Calu3 (cell line): Measurements from ENCODE around the gene EN2. TPM values are rescaled to one million over a fixed set of nuclear protein-coding genes. Genes with fewer than 3 reads are reported as not detected.

Source experiments
- BruUV-seq: library from RNA; stranded (reverse); fragments of 400-500 nt; replicated peaks from 2 replicates; lab custom pipeline; 2021; lab: Mats Ljungman, UMichigan
- CTCF ChIA-PET: fragments of 300-600 bp; sonication (Branson Sonifier 250); formaldehyde crosslinking; loops from one replicate; lab custom pipeline; 2022; ENCODE audit warnings: antibody characterized with exemption; lab: Charles Lee
- DNase-seq: peaks from one replicate; pipeline ENCODE4 v3.0.0; 2022
- H3K27ac Mint-ChIP-seq: one replicate; pipeline ENCODE4 v1.8.0; 2022; ENCODE audit warnings: mixed read lengths; ENCODE audit not compliant: unreplicated experiment
- H3K27me3 Mint-ChIP-seq: one replicate; pipeline ENCODE4 v1.8.0; 2022; ENCODE audit warnings: mixed read lengths; ENCODE audit not compliant: unreplicated experiment
- H3K36me3 Mint-ChIP-seq: one replicate; pipeline ENCODE4 v1.8.0; 2022; ENCODE audit warnings: mild to moderate bottlenecking, moderate library complexity, mixed read lengths; ENCODE audit not compliant: insufficient read depth, unreplicated experiment
- H3K4me1 Mint-ChIP-seq: one replicate; pipeline ENCODE4 v1.8.0; 2022; ENCODE audit warnings: mild to moderate bottlenecking, low read depth, mixed read lengths; ENCODE audit not compliant: unreplicated experiment
- H3K4me3 Mint-ChIP-seq: one replicate; pipeline ENCODE4 v1.8.0; 2022; ENCODE audit warnings: mild to moderate bottlenecking, low read depth, moderate library complexity, mixed read lengths; ENCODE audit not compliant: unreplicated experiment
- H3K9me3 Mint-ChIP-seq: one replicate; pipeline ENCODE4 v1.8.0; 2022; ENCODE audit warnings: low read depth, mixed read lengths; ENCODE audit not compliant: unreplicated experiment
- intact Hi-C: fragments of 100-400 bp; cut with micrococcal nuclease; formaldehyde crosslinking; loops from one replicate; pipeline ENCODE4 v1.10.0; 2022; ENCODE audit not compliant: unreplicated experiment
- total RNA-seq: library from RNA; stranded (reverse); gene quantifications from 2 replicates; pipeline ENCODE4 v1.2.3, GENCODE V29; 2022
- TF ChIP-seq, protein P1 (sequence below): fragments of 200-600 bp; IDR thresholded peaks from one replicate; pipeline ENCODE4 v1.8.0; 2022; ENCODE audit warnings: antibody characterized with exemption; ENCODE audit not compliant: unreplicated experiment

EN2 gene
- total RNA-seq, 1 experiment from 2014 or later: 3.2 TPM

DNA sequence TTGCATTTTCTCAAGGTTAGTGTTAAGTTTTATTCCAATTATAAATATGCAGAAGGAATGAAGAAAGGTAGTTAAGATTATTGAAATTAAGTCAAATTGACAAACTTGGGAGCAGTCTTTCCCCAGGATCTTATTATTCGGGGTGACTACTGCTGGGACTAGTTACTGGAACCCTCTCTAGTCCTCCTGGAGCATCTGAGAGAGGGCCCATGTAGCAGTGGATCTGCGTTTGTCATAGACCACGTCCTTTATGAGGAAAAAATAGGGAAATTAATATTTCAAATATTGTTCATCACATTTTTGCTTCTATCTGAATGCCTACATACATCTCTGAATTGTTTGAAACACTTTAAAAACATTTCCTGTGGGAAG lies 47.5 kb downstream of the EN2 start:
- DNase-seq: no peak
- CTCF ChIA-PET: no interaction called here
- no TSS peak for BruUV-seq
- TF ChIP-seq, protein P1, sequence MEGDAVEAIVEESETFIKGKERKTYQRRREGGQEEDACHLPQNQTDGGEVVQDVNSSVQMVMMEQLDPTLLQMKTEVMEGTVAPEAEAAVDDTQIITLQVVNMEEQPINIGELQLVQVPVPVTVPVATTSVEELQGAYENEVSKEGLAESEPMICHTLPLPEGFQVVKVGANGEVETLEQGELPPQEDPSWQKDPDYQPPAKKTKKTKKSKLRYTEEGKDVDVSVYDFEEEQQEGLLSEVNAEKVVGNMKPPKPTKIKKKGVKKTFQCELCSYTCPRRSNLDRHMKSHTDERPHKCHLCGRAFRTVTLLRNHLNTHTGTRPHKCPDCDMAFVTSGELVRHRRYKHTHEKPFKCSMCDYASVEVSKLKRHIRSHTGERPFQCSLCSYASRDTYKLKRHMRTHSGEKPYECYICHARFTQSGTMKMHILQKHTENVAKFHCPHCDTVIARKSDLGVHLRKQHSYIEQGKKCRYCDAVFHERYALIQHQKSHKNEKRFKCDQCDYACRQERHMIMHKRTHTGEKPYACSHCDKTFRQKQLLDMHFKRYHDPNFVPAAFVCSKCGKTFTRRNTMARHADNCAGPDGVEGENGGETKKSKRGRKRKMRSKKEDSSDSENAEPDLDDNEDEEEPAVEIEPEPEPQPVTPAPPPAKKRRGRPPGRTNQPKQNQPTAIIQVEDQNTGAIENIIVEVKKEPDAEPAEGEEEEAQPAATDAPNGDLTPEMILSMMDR: no peak
- Mint-ChIP-seq H3K9me3 (no peaks in the 10 kb centered on the region), H3K36me3 (no peaks in the 10 kb centered on the region), H3K4me3 (no peak overlapping the region), H3K4me1 (no peaks in the 10 kb centered on the region), H3K27ac (no peak overlapping the region), H3K27me3 (peaks cover 100% of the 10 kb centered on the region)
- intact Hi-C loops: no loop called here

DNA sequence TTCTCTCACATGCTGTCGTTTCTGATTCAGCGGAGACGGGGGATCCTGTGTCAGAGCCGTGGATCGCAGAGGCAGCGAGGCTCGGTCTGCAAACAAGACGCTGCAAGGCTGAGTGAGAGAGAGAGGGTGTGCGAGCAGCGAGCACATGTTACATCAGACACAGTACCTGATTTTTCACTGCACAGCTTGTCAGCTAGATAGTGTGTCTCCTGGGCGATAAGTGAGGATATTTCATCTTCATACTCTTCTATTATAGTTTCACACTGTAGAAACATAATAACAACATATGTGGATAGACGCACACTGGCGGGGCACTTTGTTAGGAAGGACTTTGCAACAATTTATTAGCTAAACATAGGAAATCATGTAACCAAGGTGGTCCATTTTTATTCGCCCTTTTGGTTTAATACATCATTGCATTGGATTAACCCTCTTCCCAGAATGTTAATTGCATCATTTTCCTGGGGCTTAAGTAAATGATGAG lies 49.0 kb downstream of the EN2 start:
- Mint-ChIP-seq H3K27ac (no peak overlapping the region), H3K4me3 (no peak overlapping the region), H3K4me1 (no peaks in the 10 kb centered on the region), H3K9me3 (no peaks in the 10 kb centered on the region), H3K27me3 (peaks cover 94% of the 10 kb centered on the region), H3K36me3 (no peaks in the 10 kb centered on the region)
- DNase-seq: no peak
- BruUV-seq: no TSS peak
- CTCF ChIA-PET: no interaction called here
- intact Hi-C loops: no loop called here
- TF ChIP-seq, protein P1: no peak

DNA sequence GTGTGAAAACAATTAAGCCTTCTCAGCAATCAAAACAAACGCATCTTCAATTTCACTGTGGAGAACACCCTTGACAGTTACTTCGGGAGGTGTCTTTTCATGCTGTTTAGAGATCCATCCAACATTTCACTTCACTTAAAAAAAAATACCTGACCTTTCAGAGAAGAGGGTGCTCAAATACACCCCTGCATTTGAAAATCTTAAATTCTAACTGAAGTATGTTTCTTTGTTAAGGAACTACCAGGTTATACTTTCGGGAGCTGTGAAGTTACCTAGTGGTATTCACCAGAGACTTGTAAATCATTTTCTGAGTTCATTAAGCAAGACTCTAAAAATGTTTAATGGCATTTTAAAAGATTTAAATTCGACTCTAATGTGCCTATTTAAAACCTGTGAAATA lies 49.6 kb downstream of the EN2 start:
- CTCF ChIA-PET: interaction anchor here (0.6 kb wide), 1 partner anchor 29 kb away, joined by 4 read pairs; no protein-coding TSS in a partner anchor
- Mint-ChIP-seq H3K36me3 (no peaks in the 10 kb centered on the region), H3K27ac (no peak overlapping the region), H3K4me3 (no peak overlapping the region), H3K27me3 (peaks cover 94% of the 10 kb centered on the region), H3K4me1 (no peaks in the 10 kb centered on the region), H3K9me3 (no peaks in the 10 kb centered on the region)
- no peak for DNase-seq
- no TSS peak for BruUV-seq
- TF ChIP-seq, protein P1: no peak
- intact Hi-C loops: no loop called here

DNA sequence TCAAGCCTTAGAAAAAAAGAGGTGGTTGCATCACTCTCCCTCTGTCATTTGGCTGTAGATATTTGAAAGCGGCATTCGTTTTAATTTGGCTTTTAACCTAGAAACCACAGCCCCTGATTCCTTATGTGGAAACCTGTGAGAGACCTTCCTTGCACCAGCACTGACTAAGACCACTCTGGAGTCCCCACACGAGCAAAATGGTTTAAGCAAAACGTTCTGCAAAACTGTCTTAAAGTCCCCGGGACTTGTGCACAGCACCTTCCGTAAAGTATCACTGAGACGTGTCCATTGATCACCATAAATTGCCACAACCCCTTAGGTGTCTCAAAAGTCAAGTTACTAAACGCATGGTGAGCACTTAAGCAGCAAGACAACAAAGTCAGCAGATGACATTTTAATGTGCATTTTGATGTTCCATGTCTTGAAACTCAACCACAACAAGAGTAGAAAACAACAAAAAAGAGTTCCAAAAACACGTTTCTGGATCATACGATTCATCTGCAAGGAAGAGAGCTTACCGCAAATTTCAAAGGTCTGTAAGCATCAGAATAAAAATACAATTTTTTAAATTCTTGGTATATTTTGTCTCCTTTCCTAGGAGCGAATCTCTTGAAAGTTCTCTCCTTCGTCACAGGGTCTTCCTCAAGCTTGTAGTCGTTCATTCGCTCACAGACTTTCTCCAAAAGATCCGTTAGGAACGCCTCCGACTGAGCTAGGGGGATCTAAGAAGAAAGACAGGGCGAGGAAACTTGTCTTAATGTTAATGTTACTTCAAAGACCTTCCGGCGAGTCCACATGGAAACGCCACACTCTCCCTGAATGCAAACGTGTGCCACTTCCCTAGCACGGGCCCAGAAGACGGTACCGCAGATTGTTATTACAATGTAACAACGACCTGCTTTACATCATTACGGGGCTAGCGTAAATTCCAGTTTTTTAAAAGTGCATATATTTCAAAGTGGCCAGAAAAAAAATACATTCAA lies 50.7 kb downstream of the EN2 start:
- intact Hi-C loops: no loop called here
- no peak for DNase-seq
- no TSS peak for BruUV-seq
- Mint-ChIP-seq H3K27ac (no peak overlapping the region), H3K36me3 (no peaks in the 10 kb centered on the region), H3K27me3 (peaks cover 87% of the 10 kb centered on the region), H3K4me1 (no peaks in the 10 kb centered on the region), H3K9me3 (no peaks in the 10 kb centered on the region), H3K4me3 (no peak overlapping the region)
- TF ChIP-seq, protein P1: no peak
- CTCF ChIA-PET: no interaction called here
